Measurements from ENCODE around the gene STK24. TPM values are rescaled to one million over a fixed set of nuclear protein-coding genes. Genes with fewer than 3 reads are reported as not detected.

Gene STK24
- total and polyA plus RNA-seq, 3 experiments from 2014 or later: 63.6 to 150 (median 149) TPM

DNA sequence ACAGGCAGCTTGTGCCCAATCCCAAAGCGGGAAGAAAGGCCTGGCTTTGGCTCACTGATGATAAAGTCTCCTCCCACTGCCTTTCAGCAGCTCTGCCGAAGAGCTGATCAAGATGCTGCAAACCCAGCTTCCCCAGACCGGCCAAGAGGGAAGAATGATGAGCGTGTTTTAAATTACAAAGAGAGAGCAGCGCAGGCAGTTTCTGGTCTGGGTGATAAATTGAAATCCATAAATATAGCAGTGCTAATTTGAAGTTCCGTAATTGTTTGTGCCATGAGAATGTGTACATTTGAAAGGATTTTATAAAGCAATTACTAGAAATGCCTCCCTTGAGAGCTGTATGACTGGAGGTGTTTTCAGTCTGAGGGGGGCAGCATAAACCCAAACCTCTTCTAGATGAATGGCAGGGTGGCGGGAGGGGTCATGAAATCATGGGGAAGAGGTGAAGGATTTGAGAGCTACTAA is 171.8 kb downstream of the STK24 start:
- H3K36me3 Mint-ChIP-seq: no peaks in the 10 kb centered on the region
- no peak for DNase-seq
- ChIA-PET POLR2A (no interaction called here), CTCF (no interaction called here)
- Histone ChIP-seq H3K36me3 (ENCODE audit: insufficient read depth, low read length) (no peaks in the 10 kb centered on the region), H3K9me3 (ENCODE audit: low read length) (no peaks in the 10 kb centered on the region), H3K27ac (ENCODE audit: low read depth, low read length) (no peak overlapping the region), H3K4me1 (ENCODE audit: insufficient read depth, low read length) (no peaks in the 10 kb centered on the region), H3K27me3 (ENCODE audit: insufficient read depth, low read length, poor library complexity, severe bottlenecking) (no peaks in the 10 kb centered on the region), H3K4me3 (ENCODE audit: low read length) (no peak overlapping the region)
- no peak overlapping the region for H3K4me3 Mint-ChIP-seq
- H3K9me3 Mint-ChIP-seq: no peaks in the 10 kb centered on the region
- peaks cover 4 to 33% of the 10 kb centered on the region in 2 donors for H3K27me3 Mint-ChIP-seq
- H3K4me1 Mint-ChIP-seq: no peaks in the 10 kb centered on the region
- H3K27ac Mint-ChIP-seq: no peak overlapping the region

DNA sequence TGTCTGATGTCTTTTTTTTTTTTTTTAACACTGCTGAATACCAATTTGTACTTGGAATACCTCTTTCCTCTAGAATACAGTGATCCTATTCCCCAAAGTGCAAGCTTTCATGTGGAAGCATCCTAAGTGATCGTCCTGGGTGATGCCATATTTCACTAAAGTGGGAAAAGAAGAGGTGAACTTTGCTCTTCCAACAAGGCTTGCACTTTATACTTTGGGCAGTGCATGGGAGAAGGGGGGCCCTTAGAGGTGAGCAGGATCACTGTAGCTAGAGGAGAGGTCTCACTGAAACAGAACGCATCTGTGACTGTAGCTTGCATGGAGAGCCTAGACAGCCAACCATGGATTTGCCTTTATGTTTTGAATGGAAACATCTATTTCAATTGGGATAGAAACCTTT is 173.8 kb downstream of the STK24 start:
- no peaks in the 10 kb centered on the region for H3K36me3 Mint-ChIP-seq
- Histone ChIP-seq H3K4me3 (ENCODE audit: low read length) (no peak overlapping the region), H3K9me3 (ENCODE audit: low read length) (no peaks in the 10 kb centered on the region), H3K4me1 (ENCODE audit: insufficient read depth, low read length) (no peaks in the 10 kb centered on the region), H3K27me3 (ENCODE audit: insufficient read depth, low read length, poor library complexity, severe bottlenecking) (no peaks in the 10 kb centered on the region), H3K36me3 (ENCODE audit: insufficient read depth, low read length) (no peaks in the 10 kb centered on the region), H3K27ac (ENCODE audit: low read depth, low read length) (no peak overlapping the region)
- no peaks in the 10 kb centered on the region for H3K9me3 Mint-ChIP-seq
- no peaks in the 10 kb centered on the region for H3K4me1 Mint-ChIP-seq
- POLR2A ChIA-PET: interaction anchor here (0.6 kb wide), 1 partner anchor 22 kb away, joined by 5 read pairs; no protein-coding TSS in a partner anchor
- no peak overlapping the region for H3K27ac Mint-ChIP-seq
- CTCF ChIA-PET: no interaction called here
- no peak for DNase-seq
- H3K27me3 Mint-ChIP-seq: peaks cover 4 to 26% of the 10 kb centered on the region in 2 donors
- H3K4me3 Mint-ChIP-seq: no peak overlapping the region

DNA sequence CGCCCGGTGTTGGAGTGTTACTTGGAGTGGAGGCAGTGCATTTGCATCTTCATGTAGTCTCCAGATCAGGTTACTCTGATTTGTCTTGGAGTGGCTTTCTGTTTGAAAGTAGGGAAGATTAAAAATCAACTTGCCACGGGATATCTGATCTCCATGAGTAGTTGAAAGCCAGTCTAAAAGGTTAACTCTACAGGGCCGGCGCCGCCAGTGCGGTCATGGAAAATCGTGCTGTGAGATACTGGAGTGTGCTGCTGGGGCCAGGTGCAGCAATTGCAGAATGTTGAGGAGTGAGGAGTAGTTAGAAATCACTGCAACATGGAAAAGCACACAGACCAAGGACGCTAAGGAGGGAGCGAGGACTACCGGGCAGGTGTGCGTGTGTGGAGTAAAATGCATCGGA is 175.0 kb downstream of the STK24 start:
- Histone ChIP-seq H3K4me1 (ENCODE audit: insufficient read depth, low read length) (no peaks in the 10 kb centered on the region), H3K4me3 (ENCODE audit: low read length) (no peak overlapping the region), H3K9me3 (ENCODE audit: low read length) (no peaks in the 10 kb centered on the region), H3K27ac (ENCODE audit: low read depth, low read length) (no peak overlapping the region), H3K27me3 (ENCODE audit: insufficient read depth, low read length, poor library complexity, severe bottlenecking) (no peaks in the 10 kb centered on the region), H3K36me3 (ENCODE audit: insufficient read depth, low read length) (no peaks in the 10 kb centered on the region)
- Mint-ChIP-seq H3K4me1 (no peaks in the 10 kb centered on the region), H3K4me3 (no peak overlapping the region), H3K36me3 (no peaks in the 10 kb centered on the region), H3K27me3 (peaks cover 4 to 35% of the 10 kb centered on the region in 2 donors), H3K27ac (no peak overlapping the region), H3K9me3 (no peaks in the 10 kb centered on the region)
- DNase-seq: no peak
- ChIA-PET CTCF (no interaction called here), POLR2A (interaction anchor here (0.7 kb wide), 1 partner anchor 22 kb away, joined by 3 read pairs; no protein-coding TSS in a partner anchor)

DNA sequence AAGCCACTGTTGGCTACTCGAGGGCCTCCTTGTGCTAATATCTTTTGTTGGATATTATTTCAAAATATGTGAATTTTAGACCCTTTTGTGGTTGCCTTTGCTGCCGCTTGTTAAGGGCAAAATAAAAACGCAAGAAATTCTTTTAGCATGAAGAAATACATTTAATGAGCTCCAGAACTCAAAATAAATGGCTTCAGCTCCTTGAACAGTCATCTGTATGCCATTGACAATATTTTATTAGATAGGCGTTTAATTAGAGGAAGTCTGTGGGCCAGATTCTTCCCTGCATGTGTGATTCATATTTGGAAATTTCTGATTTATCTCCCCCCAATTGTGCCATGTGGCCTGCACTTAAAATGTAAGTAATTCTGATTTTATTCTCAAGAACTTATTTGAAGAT is 177.2 kb downstream of the STK24 start:
- no peaks in the 10 kb centered on the region for H3K36me3 Mint-ChIP-seq
- no peaks in the 10 kb centered on the region for H3K27me3 ChIP-seq (ENCODE audit: insufficient read depth, low read length, poor library complexity, severe bottlenecking)
- H3K4me3 ChIP-seq (ENCODE audit: low read length): no peak overlapping the region
- peaks cover 2 to 36% of the 10 kb centered on the region in 2 donors for H3K27me3 Mint-ChIP-seq
- no peak overlapping the region for H3K4me3 Mint-ChIP-seq
- DNase-seq: no peak
- H3K4me1 ChIP-seq (ENCODE audit: insufficient read depth, low read length): no peaks in the 10 kb centered on the region
- H3K27ac ChIP-seq (ENCODE audit: low read depth, low read length): no peak overlapping the region
- POLR2A ChIA-PET: no interaction called here
- H3K4me1 Mint-ChIP-seq: no peaks in the 10 kb centered on the region
- no peaks in the 10 kb centered on the region for H3K9me3 Mint-ChIP-seq
- no peaks in the 10 kb centered on the region for H3K36me3 ChIP-seq (ENCODE audit: insufficient read depth, low read length)
- H3K9me3 ChIP-seq (ENCODE audit: low read length): no peaks in the 10 kb centered on the region
- CTCF ChIA-PET: interaction anchor here (1.6 kb wide), 1 partner anchor 254 kb away, joined by 3 read pairs; no protein-coding TSS in a partner anchor
- no peak overlapping the region for H3K27ac Mint-ChIP-seq

DNA sequence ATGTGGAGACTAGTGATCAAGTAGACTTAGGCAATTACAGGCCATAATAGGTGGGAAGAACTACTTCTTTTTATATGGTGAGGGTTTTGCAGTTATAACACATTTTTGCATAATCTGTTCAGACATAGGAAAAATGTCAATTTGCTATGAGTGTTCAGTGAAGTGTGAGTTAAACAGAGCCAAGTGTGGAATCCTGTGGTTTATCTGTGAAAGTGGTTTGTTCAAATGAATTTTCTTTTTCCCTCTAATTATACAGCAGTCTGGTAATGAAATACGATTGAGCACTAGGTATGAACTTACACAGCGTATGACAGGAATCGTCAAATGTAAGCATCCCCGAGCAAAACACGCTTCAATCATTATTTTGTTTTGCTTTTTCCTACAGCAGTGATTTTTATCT is 178.3 kb downstream of the STK24 start:
- no peak overlapping the region for H3K27ac Mint-ChIP-seq
- H3K27me3 Mint-ChIP-seq: peaks cover 2 to 27% of the 10 kb centered on the region in 2 donors
- no peak overlapping the region for H3K4me3 Mint-ChIP-seq
- Histone ChIP-seq H3K9me3 (ENCODE audit: low read length) (no peaks in the 10 kb centered on the region), H3K4me3 (ENCODE audit: low read length) (no peak overlapping the region), H3K4me1 (ENCODE audit: insufficient read depth, low read length) (no peaks in the 10 kb centered on the region), H3K36me3 (ENCODE audit: insufficient read depth, low read length) (no peaks in the 10 kb centered on the region), H3K27ac (ENCODE audit: low read depth, low read length) (no peak overlapping the region), H3K27me3 (ENCODE audit: insufficient read depth, low read length, poor library complexity, severe bottlenecking) (no peaks in the 10 kb centered on the region)
- no peak for DNase-seq
- no peaks in the 10 kb centered on the region for H3K4me1 Mint-ChIP-seq
- POLR2A ChIA-PET: no interaction called here
- CTCF ChIA-PET: interaction anchor here (1.6 kb wide), 1 partner anchor 255 kb away, joined by 3 read pairs; no protein-coding TSS in a partner anchor
- no peaks in the 10 kb centered on the region for H3K9me3 Mint-ChIP-seq
- H3K36me3 Mint-ChIP-seq: no peaks in the 10 kb centered on the region

DNA sequence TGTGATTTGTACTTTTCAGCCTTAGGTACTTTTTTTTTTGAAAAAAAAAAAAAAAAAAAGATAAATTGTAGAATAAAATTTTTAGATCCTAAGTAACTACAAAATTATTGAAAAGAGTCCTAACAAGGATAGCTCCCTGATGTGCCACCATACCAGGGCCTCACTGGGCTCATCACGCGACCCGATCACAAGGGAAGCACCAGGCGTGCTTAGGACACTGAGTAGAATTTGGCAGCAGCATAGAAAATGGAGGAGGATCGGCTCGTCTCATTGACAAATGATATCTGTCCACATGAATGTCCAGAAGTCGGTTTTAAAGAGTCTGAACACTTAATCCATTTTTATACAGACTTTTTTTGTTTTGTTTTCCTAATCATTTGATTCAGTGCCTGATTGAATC is 179.0 kb downstream of the STK24 start:
- Mint-ChIP-seq H3K4me1 (no peaks in the 10 kb centered on the region), H3K27ac (no peak overlapping the region), H3K36me3 (no peaks in the 10 kb centered on the region), H3K27me3 (peaks cover 2 to 25% of the 10 kb centered on the region in 2 donors), H3K4me3 (no peak overlapping the region), H3K9me3 (no peaks in the 10 kb centered on the region)
- POLR2A ChIA-PET: no interaction called here
- no peaks in the 10 kb centered on the region for H3K36me3 ChIP-seq (ENCODE audit: insufficient read depth, low read length)
- no peak overlapping the region for H3K4me3 ChIP-seq (ENCODE audit: low read length)
- CTCF ChIA-PET: no interaction called here
- no peak for DNase-seq
- no peaks in the 10 kb centered on the region for H3K9me3 ChIP-seq (ENCODE audit: low read length)
- no peaks in the 10 kb centered on the region for H3K27me3 ChIP-seq (ENCODE audit: insufficient read depth, low read length, poor library complexity, severe bottlenecking)
- no peak overlapping the region for H3K27ac ChIP-seq (ENCODE audit: low read depth, low read length)
- no peaks in the 10 kb centered on the region for H3K4me1 ChIP-seq (ENCODE audit: insufficient read depth, low read length)

DNA sequence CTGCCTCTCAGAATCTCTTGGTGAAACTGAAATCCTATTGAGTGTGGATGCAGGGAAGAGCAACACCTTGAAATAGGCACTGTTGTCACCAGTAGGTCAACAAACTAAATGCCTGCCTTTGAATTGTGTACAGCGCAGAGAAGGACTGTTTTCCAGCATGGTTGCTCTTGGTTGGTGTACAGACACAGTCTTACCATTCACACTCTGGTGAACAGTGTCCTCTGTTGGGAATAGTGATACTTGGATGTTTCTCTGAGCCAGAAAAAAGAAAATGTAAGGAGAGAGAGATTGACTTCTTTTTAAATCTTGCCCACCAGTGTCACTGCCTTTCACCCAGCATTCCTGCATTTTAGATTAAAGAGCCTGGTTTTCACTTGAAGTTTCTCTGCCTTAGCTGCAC is 179.7 kb downstream of the STK24 start:
- H3K36me3 ChIP-seq (ENCODE audit: insufficient read depth, low read length): no peaks in the 10 kb centered on the region
- ChIA-PET POLR2A (no interaction called here), CTCF (no interaction called here)
- no peak overlapping the region for H3K27ac Mint-ChIP-seq
- no peaks in the 10 kb centered on the region for H3K9me3 ChIP-seq (ENCODE audit: low read length)
- no peak overlapping the region for H3K27ac ChIP-seq (ENCODE audit: low read depth, low read length)
- H3K4me1 ChIP-seq (ENCODE audit: insufficient read depth, low read length): no peaks in the 10 kb centered on the region
- no peak overlapping the region for H3K4me3 Mint-ChIP-seq
- H3K36me3 Mint-ChIP-seq: no peaks in the 10 kb centered on the region
- peaks cover 4 to 26% of the 10 kb centered on the region in 2 donors for H3K27me3 Mint-ChIP-seq
- H3K4me1 Mint-ChIP-seq: no peaks in the 10 kb centered on the region
- H3K4me3 ChIP-seq (ENCODE audit: low read length): no peak overlapping the region
- no peaks in the 10 kb centered on the region for H3K9me3 Mint-ChIP-seq
- no peak for DNase-seq
- H3K27me3 ChIP-seq (ENCODE audit: insufficient read depth, low read length, poor library complexity, severe bottlenecking): no peaks in the 10 kb centered on the region

DNA sequence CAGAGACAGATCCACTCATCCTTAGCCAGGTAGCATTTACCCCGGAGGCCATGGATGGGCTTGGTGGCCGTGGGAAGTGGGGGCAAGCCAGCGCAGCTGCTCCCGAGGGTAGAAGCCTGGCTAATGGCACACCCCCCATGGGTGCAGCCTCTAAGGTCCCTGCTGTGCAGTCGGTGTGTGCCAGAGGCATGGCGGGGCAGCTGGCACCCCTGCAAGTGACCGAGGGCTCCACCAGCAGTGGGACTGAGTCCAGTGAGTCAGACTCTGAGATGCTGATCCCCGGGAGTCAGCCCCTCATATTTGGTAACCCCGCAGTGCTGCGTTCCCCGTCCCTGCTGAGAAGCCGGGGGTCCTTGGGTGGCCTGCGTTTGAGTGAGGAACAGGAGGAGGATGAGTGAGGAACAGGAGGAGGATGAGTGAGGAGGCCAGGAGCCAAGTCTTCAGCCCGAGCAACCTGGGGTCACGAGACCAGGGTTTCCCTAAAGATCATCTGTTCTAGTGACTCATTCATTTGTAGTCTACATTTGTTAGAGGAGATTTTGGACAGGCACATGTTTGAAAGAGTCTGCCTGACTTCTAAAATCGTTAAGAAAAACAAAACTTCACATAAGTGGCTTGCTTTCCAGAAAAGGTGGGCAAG is 180.7 kb downstream of the STK24 start:
- no peaks in the 10 kb centered on the region for H3K4me1 Mint-ChIP-seq
- Histone ChIP-seq H3K27ac (ENCODE audit: low read depth, low read length) (no peak overlapping the region), H3K4me3 (ENCODE audit: low read length) (no peak overlapping the region), H3K27me3 (ENCODE audit: insufficient read depth, low read length, poor library complexity, severe bottlenecking) (no peaks in the 10 kb centered on the region), H3K36me3 (ENCODE audit: insufficient read depth, low read length) (no peaks in the 10 kb centered on the region), H3K9me3 (ENCODE audit: low read length) (no peaks in the 10 kb centered on the region), H3K4me1 (ENCODE audit: insufficient read depth, low read length) (no peaks in the 10 kb centered on the region)
- no peak for DNase-seq
- no peaks in the 10 kb centered on the region for H3K9me3 Mint-ChIP-seq
- no peak overlapping the region for H3K27ac Mint-ChIP-seq
- ChIA-PET CTCF (no interaction called here), POLR2A (no interaction called here)
- H3K36me3 Mint-ChIP-seq: no peaks in the 10 kb centered on the region
- peaks cover 4 to 26% of the 10 kb centered on the region in 2 donors for H3K27me3 Mint-ChIP-seq
- H3K4me3 Mint-ChIP-seq: no peak overlapping the region

Data from CD8-positive, alpha-beta memory T cell (primary cell).